OCI-LY7 (cell line): ENCODE data around the gene COL13A1. TPM values are rescaled to one million over a fixed set of nuclear protein-coding genes. Genes with fewer than 3 reads are reported as not detected.

Experiments used
- BruUV-seq: library from RNA; stranded (reverse); fragments of 400-500 nt; replicated peaks from 2 replicates; lab custom pipeline; 2021; lab: Mats Ljungman, UMichigan
- CTCF ChIA-PET: fragments of 300-600 bp; sonication (Branson Sonifier 250); formaldehyde crosslinking; loops from one replicate; lab custom pipeline; 2022; ENCODE audit warnings: antibody characterized with exemption; ENCODE audit not compliant: unreplicated experiment; lab: Charles Lee
- POLR2A ChIA-PET: fragments of 300-600 bp; sonication (Branson Sonifier 250); formaldehyde crosslinking; loops from one replicate; lab custom pipeline; 2022; ENCODE audit warnings: antibody characterized with exemption; lab: Charles Lee
- DNase-seq: peaks from one replicate; pipeline ENCODE4 v3.0.0-alpha.2; 2015; ENCODE audit warnings: low spot score
- H2AFZ ChIP-seq: fragments of 200-600 bp; sonication (generic), shearing (Covaris generic); 2 replicates; pipeline ENCODE4 v1.6.1; 2014; ENCODE audit warnings: mild to moderate bottlenecking, antibody characterized with exemption, low read length, moderate library complexity
- H3K27ac ChIP-seq: fragments of 200-600 bp; sonication (generic); 2 replicates; pipeline ENCODE4 v1.5.1; 2014; ENCODE audit warnings: mixed run types, low read depth, mild to moderate bottlenecking, moderate library complexity, low read length, inconsistent platforms; ENCODE audit not compliant: poor library complexity, severe bottlenecking
- H3K36me3 ChIP-seq: fragments of 200-600 bp; sonication (generic); 2 replicates; pipeline ENCODE4 v1.6.1; 2014; ENCODE audit warnings: mild to moderate bottlenecking, antibody characterized with exemption, low read length, moderate library complexity, mixed read lengths; ENCODE audit not compliant: insufficient read depth
- H3K4me1 ChIP-seq: fragments of 200-600 bp; sonication (generic); 2 replicates; pipeline ENCODE4 v1.5.1; 2014; ENCODE audit warnings: mild to moderate bottlenecking, low read length; ENCODE audit not compliant: insufficient read depth, poor library complexity, severe bottlenecking
- H3K4me2 ChIP-seq: fragments of 200-600 bp; sonication (generic); 2 replicates; pipeline ENCODE4 v1.6.1; 2014; ENCODE audit warnings: mild to moderate bottlenecking, low read length
- H3K4me3 ChIP-seq: fragments of 200-600 bp; sonication (generic); 2 replicates; pipeline ENCODE4 v1.5.1; 2014; ENCODE audit warnings: mild to moderate bottlenecking, low read depth, low read length; ENCODE audit not compliant: poor library complexity, severe bottlenecking
- H3K79me2 ChIP-seq: fragments of 200-600 bp; sonication (generic); 2 replicates; pipeline ENCODE4 v1.6.1; 2016; ENCODE audit warnings: low read depth, mild to moderate bottlenecking, low read length, moderate library complexity, mixed read lengths; ENCODE audit not compliant: insufficient read depth
- H3K9me2 ChIP-seq: fragments of 200-600 bp; sonication (generic); 2 replicates; pipeline ENCODE4 v1.6.1; 2016; ENCODE audit warnings: mild to moderate bottlenecking, low read length, mixed read lengths; ENCODE audit not compliant: insufficient read depth
- H3K9me3 ChIP-seq: fragments of 200-600 bp; sonication (generic); 2 replicates; pipeline ENCODE4 v1.6.1; 2014; ENCODE audit warnings: mild to moderate bottlenecking, mixed run types, low read length, mixed read lengths
- H4K20me1 ChIP-seq: fragments of 200-600 bp; sonication (generic); 2 replicates; pipeline ENCODE4 v1.6.1; 2014; ENCODE audit warnings: mild to moderate bottlenecking, antibody characterized with exemption, low read length, moderate library complexity, mixed read lengths; ENCODE audit not compliant: insufficient read depth
- CTCF ChIP-seq: fragments of 200-600 bp; sonication (generic); conservative IDR thresholded peaks from 2 replicates; pipeline ENCODE4 v1.5.1; 2014; ENCODE audit warnings: mild to moderate bottlenecking, antibody characterized with exemption, low read length, moderate library complexity, mixed read lengths
- EZH2phosphoT487 ChIP-seq: fragments of 200-600 bp; sonication (generic); IDR thresholded peaks from 2 replicates; pipeline ENCODE4 v1.6.1; 2018; ENCODE audit warnings: low read depth, borderline replicate concordance, mild to moderate bottlenecking, mixed run types, antibody characterized with exemption, low read length, moderate library complexity, mixed read lengths
- intact Hi-C: fragments of 100-400 bp; cut with micrococcal nuclease; formaldehyde crosslinking; loops from one replicate; pipeline ENCODE4 v1.10.0; 2022; ENCODE audit not compliant: unreplicated experiment
- total RNA-seq, 2 experiments: library from RNA; depleted of rRNA in 1 of 2; stranded (reverse); fragments of >200 nt in 1 of 2; shearing (Covaris generic) in 1 of 2; gene quantifications; 2 replicates each; pipeline ENCODE4 v1.2.3, GENCODE V29; 2014 to 2022

COL13A1 gene
- total RNA-seq, 2 experiments from 2014 or later: 0.06 TPM; not detected in 1

DNA sequence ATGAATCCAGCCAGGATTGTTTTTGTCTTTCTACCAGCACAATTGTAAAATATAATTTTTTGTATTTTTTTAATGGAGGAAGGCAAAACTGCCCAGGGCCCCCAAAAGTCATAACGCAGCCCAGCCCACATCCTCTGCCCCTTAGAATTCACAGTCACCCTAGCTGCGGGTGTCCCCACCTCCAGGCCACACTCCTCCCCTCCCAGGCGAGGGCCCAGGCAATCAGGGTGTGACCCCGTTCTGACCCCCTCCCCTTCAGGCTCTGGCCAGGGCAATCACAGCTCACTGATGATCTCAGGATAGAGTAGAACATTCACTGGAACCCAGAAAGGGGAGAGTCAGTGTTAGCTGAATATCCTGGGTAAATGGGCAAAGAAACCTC is 158.9 kb downstream of the COL13A1 start:
- ChIA-PET CTCF (interaction anchor here (0.8 kb wide), 1 partner anchor 10 kb away, joined by 3 read pairs; no protein-coding TSS in a partner anchor), POLR2A (no interaction called here)
- TF ChIP-seq CTCF: no peak
- TF ChIP-seq EZH2phosphoT487: no peak
- peaks cover 47% of the 10 kb centered on the region for H3K4me1 ChIP-seq
- intact Hi-C loops: no loop called here
- no peaks in the 10 kb centered on the region for H3K79me2 ChIP-seq
- no peak for DNase-seq
- H3K9me3 ChIP-seq: no peaks in the 10 kb centered on the region
- no TSS peak for BruUV-seq
- peak overlapping the region; percentile 20; the same call in 1 of the 2 replicates for H2AFZ ChIP-seq
- H3K4me2 ChIP-seq: no peak overlapping the region
- peak overlapping the region; percentile 50 for H3K27ac ChIP-seq
- H4K20me1 ChIP-seq: no peaks in the 10 kb centered on the region
- H3K4me3 ChIP-seq: no peak overlapping the region
- no peaks in the 10 kb centered on the region for H3K9me2 ChIP-seq
- H3K36me3 ChIP-seq: no peaks in the 10 kb centered on the region

DNA sequence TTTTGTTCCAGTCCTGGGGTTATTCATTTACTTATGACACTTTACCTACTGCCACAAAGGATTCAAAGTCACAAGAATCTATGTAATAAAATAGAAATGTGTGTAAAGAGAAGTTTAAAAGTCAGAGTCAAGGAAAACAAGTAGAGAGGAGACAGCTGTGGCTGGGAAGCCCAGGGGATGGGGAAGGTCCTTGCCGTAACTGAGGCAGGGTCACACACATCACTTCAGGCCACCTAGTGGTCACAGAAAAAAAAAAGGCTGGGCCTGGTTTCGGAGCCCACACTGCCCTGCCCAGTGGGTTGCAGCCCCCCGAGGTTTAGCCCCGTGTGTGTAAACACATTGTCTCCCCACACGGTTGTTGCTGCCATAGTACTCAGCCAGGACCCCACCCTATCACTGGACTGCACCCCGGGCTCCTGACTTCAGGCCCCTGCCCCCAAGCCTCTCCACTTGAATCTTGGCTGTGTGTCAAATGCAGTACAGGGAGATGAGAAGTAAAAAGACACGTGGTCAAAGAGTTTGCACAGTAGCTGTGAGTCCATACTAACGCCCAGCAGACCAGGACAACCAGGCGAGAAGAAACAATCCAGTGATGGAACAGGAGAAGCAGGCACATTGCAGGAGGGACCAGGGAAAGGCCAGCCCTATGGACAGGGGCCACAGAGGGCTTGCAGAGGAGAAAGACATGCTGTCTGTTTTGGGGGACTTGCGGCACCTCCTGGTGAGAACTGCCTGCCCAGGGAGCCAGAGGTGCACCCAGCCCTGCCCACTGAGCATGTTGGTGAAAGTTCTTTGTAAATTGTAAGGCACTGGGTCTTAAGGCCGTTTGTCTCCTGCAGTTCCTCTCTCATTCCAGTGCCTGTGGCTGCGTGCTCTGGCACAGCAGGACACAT is 159.5 kb downstream of the COL13A1 start:
- H4K20me1 ChIP-seq: no peaks in the 10 kb centered on the region
- intact Hi-C loops: no loop called here
- POLR2A ChIA-PET: interaction anchor here (0.5 kb wide), 1 partner anchor 1087 kb away, joined by 4 read pairs; no protein-coding TSS in a partner anchor
- CTCF ChIA-PET: no interaction called here
- H3K9me3 ChIP-seq: no peaks in the 10 kb centered on the region
- no TSS peak for BruUV-seq
- TF ChIP-seq CTCF (peak; percentile 77), EZH2phosphoT487 (no peak)
- no peak overlapping the region for H3K4me2 ChIP-seq
- H3K9me2 ChIP-seq: no peaks in the 10 kb centered on the region
- DNase-seq: peak; percentile 45
- H3K27ac ChIP-seq: no peak overlapping the region
- H3K4me3 ChIP-seq: no peak overlapping the region
- peaks cover 47% of the 10 kb centered on the region for H3K4me1 ChIP-seq
- H2AFZ ChIP-seq: peak overlapping the region; percentile 20; the same call in 1 of the 2 replicates
- no peaks in the 10 kb centered on the region for H3K36me3 ChIP-seq
- no peaks in the 10 kb centered on the region for H3K79me2 ChIP-seq
